ENCODE results near the gene AIF1L.

AIF1L gene

GRCh38 chr9:131160416-131161112, 64.2 kb downstream of the AIF1L start:
- Histone ChIP-seq H3K27me3 (replicated peaks; ENCODE audit: control insufficient read depth, insufficient read depth, low read length) (no peaks in the 10 kb centered on the region), H3K36me3 (ENCODE audit: control insufficient read depth, insufficient read depth, low read length, severe bottlenecking) (peaks cover 66% of the 10 kb centered on the region), H3K9me3 (ENCODE audit: control insufficient read depth, low read length) (no peaks in the 10 kb centered on the region), H3K4me3 (ENCODE audit: low read length) (no peak overlapping the region), H3K9ac (ENCODE audit: low read length) (no peak overlapping the region), H3K4me1 (ENCODE audit: control insufficient read depth, insufficient read depth, low read length) (no peaks in the 10 kb centered on the region)
- no peak for DNase-seq (ENCODE audit: low read depth)

DNA sequence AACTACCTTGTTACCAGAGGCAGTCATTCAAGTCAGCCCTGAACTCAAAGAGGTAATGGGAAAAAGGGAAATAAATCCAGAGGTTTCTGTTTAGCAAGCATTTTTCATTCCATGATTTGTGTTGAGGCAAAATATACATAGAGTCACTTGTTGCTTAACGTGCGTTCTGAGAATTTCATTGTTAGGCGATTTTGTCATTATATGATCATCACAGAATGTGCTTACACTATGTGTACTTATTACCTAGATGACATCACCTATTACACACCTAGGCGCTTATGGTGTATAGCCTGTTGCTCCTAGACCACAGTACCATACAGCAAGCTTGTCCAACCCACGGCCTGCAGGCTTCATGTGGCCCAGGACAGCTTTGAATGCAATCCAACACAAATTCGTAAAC, 65.3 kb downstream of the AIF1L start:
- no peaks in the 10 kb centered on the region for H3K27me3 ChIP-seq (replicated peaks; ENCODE audit: control insufficient read depth, insufficient read depth, low read length)
- no peak overlapping the region for H3K9ac ChIP-seq (ENCODE audit: low read length)
- no peaks in the 10 kb centered on the region for H3K4me1 ChIP-seq (ENCODE audit: control insufficient read depth, insufficient read depth, low read length)
- H3K4me3 ChIP-seq (ENCODE audit: low read length): no peak overlapping the region
- no peaks in the 10 kb centered on the region for H3K9me3 ChIP-seq (ENCODE audit: control insufficient read depth, low read length)
- peaks cover 71% of the 10 kb centered on the region for H3K36me3 ChIP-seq (ENCODE audit: control insufficient read depth, insufficient read depth, low read length, severe bottlenecking)
- no peak for DNase-seq (ENCODE audit: low read depth)

- no peaks in the 10 kb centered on the region for H3K27me3 ChIP-seq (replicated peaks; ENCODE audit: control insufficient read depth, insufficient read depth, low read length)
- no peak for DNase-seq (ENCODE audit: low read depth)
- H3K36me3 ChIP-seq (ENCODE audit: control insufficient read depth, insufficient read depth, low read length, severe bottlenecking): peaks cover 71% of the 10 kb centered on the region
- H3K4me3 ChIP-seq (ENCODE audit: low read length): no peak overlapping the region
- H3K9me3 ChIP-seq (ENCODE audit: control insufficient read depth, low read length): no peaks in the 10 kb centered on the region
- H3K4me1 ChIP-seq (ENCODE audit: control insufficient read depth, insufficient read depth, low read length): peaks cover 4% of the 10 kb centered on the region
- no peak overlapping the region for H3K9ac ChIP-seq (ENCODE audit: low read length)
These were observed 66.6 kb downstream of the AIF1L start for GRCh38 chr9:131162886-131163285.

- Histone ChIP-seq H3K27me3 (replicated peaks; ENCODE audit: control insufficient read depth, insufficient read depth, low read length) (no peaks in the 10 kb centered on the region), H3K9ac (ENCODE audit: low read length) (no peak overlapping the region), H3K9me3 (ENCODE audit: control insufficient read depth, low read length) (no peaks in the 10 kb centered on the region), H3K36me3 (ENCODE audit: control insufficient read depth, insufficient read depth, low read length, severe bottlenecking) (peaks cover 58% of the 10 kb centered on the region), H3K4me3 (ENCODE audit: low read length) (no peak overlapping the region), H3K4me1 (ENCODE audit: control insufficient read depth, insufficient read depth, low read length) (peaks cover 7% of the 10 kb centered on the region)
- no peak for DNase-seq (ENCODE audit: low read depth)
These were observed 69.2 kb downstream of the AIF1L start for GRCh38 chr9:131165523-131165922.

GRCh38 chr9:131167146-131167692, 70.9 kb downstream of the AIF1L start:
- peak; percentile 17 for DNase-seq (ENCODE audit: low read depth)
- Histone ChIP-seq H3K9ac (ENCODE audit: low read length) (no peak overlapping the region), H3K4me1 (ENCODE audit: control insufficient read depth, insufficient read depth, low read length) (peaks cover 7% of the 10 kb centered on the region), H3K27me3 (replicated peaks; ENCODE audit: control insufficient read depth, insufficient read depth, low read length) (no peaks in the 10 kb centered on the region), H3K36me3 (ENCODE audit: control insufficient read depth, insufficient read depth, low read length, severe bottlenecking) (peaks cover 51% of the 10 kb centered on the region), H3K4me3 (ENCODE audit: low read length) (no peak overlapping the region), H3K9me3 (ENCODE audit: control insufficient read depth, low read length) (no peaks in the 10 kb centered on the region)

DNA sequence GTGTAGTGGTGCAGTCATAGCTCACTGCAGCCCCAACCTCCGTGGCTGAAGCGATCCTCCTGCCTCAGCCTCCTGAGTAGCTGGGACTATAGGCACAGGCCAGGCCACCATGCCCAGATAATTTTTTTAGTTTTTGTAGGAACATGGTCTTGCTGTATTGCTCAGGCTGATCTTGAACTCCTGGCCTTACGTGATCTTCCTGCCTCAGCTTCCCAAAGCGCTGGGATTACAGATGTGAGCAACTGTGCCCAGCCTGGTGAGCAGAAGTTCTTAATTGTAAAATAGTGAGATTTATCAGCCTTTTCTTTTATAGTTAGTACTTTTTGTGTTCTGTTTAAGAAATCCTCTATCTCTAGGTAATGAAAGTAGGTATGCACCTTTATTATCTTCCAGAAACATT, 71.6 kb downstream of the AIF1L start:
- Histone ChIP-seq H3K36me3 (ENCODE audit: control insufficient read depth, insufficient read depth, low read length, severe bottlenecking) (peaks cover 49% of the 10 kb centered on the region), H3K4me1 (ENCODE audit: control insufficient read depth, insufficient read depth, low read length) (peaks cover 7% of the 10 kb centered on the region), H3K4me3 (ENCODE audit: low read length) (no peak overlapping the region), H3K9ac (ENCODE audit: low read length) (no peak overlapping the region), H3K27me3 (replicated peaks; ENCODE audit: control insufficient read depth, insufficient read depth, low read length) (no peaks in the 10 kb centered on the region), H3K9me3 (ENCODE audit: control insufficient read depth, low read length) (no peaks in the 10 kb centered on the region)
- no peak for DNase-seq (ENCODE audit: low read depth)

GRCh38 chr9:131169563-131170240, 73.4 kb downstream of the AIF1L start:
- no peaks in the 10 kb centered on the region for H3K27me3 ChIP-seq (replicated peaks; ENCODE audit: control insufficient read depth, insufficient read depth, low read length)
- DNase-seq (ENCODE audit: low read depth): no peak
- no peak overlapping the region for H3K4me3 ChIP-seq (ENCODE audit: low read length)
- peaks cover 7% of the 10 kb centered on the region for H3K4me1 ChIP-seq (ENCODE audit: control insufficient read depth, insufficient read depth, low read length)
- H3K9ac ChIP-seq (ENCODE audit: low read length): no peak overlapping the region
- H3K36me3 ChIP-seq (ENCODE audit: control insufficient read depth, insufficient read depth, low read length, severe bottlenecking): peaks cover 40% of the 10 kb centered on the region
- H3K9me3 ChIP-seq (ENCODE audit: control insufficient read depth, low read length): no peaks in the 10 kb centered on the region

Data from adipocyte (in vitro differentiated cells).